Stimulated activated CD8-positive, alpha-beta memory T cell treated with anti-CD3 and anti-CD28 coated beads, Interleukin-4, amount 100 ng/mL, for 48 hours (primary cell): ENCODE measurements around the gene CHRM2.
"Not testable (repeated sequence)": the region's sequence is repeated elsewhere in the genome, so short reads cannot be mapped to it uniquely, and the experiment has no call there.

Experiments
- DNase-seq: peaks from one replicate; pipeline ENCODE4 v3.0.0-alpha.2; 2020

The CHRM2 gene

DNA sequence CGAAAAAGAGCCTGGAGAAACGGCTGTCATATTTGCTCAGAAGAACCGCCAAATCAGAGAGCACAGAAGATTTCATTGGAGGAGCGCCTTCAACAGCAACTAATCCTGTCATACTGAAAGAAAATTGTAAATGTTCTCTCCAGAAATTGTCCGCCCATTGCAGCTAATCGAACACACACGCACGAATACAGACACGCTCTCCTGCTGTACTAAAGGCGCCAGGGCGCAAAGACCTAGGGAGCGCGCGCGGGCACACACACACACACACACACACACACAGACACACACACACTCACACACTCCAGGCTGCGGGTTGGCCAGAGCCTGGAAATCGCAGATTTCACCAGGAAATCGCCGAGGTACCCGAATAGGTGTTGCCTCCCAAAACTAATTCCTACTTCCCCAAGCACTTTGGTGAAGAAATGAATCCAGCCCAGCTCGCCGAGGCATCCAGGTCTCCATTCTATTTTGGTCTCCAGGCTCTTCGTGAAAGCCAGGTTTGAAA, at the start of gene CHRM2:
Gene CHRM2 (plus strand): TSS at position 157 of the 505 bp plus-strand sequence. CDS start 146,214 bp downstream, outside the sequence.
- no peak for DNase-seq

DNA sequence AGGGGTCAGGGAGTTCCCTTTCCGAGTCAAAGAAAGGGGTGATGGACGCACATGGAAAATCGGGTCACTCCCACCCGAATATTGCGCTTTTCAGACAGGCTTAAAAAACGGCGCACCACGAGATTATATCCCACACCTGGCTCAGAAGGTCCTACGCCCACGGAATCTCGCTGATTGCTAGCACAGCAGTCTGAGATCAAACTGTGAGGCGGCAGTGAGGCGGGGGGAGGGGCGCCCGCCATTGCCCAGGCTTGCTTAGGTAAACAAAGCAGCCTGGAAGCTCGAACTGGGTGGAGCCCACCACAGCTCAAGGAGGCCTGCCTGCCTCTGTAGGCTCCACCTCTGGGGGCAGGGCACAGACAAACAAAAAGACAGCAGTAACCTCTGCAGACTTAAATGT, 37.1 kb upstream of the CHRM2 start:
- DNase-seq = not testable (repeated sequence)

DNA sequence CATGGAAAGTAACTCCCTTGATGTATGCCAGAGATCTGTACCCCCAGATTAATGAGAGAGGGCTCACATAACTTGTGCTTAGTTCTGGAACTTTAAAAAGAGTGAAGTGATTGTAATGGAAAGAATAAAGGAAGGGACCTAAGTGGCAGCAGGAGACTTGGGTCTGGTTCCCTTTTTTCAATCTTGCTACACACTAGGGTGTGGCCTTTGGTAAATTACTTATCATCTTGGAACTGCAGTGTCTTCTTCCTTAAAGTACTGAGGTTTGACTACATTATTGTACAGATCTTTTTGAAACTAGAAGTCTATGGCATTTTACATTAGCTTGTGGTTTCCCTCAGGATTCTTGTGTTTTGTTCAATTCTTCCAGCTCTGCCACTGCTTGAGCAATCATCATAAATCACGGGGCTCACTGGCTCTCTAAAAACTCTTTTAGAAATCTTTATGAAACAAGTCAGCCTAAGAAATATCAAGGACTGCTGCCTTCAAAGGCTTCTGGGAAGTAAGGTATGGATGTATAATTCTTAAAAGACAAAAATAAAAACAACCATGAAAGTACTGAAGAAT, 22.5 kb upstream of the CHRM2 start:
- no peak for DNase-seq

DNA sequence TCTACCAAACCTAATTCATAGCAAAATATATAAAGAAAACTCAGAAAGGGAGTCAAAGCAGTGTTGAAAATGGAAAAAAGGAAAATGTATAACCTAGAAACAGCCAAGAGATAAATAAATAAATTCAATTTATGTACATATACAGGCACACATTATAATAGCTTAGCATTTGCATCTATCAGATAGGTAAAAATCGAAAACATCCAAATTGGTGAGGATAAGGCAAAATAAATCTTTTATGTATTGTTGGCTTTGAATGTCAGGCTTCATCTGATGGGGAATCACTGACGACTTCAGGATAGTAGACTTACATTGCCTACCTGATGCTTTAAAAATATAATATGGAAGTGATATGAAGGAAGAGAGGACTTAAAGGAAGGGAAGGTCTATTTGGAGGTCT, 20.6 kb upstream of the CHRM2 start:
- no peak for DNase-seq

DNA sequence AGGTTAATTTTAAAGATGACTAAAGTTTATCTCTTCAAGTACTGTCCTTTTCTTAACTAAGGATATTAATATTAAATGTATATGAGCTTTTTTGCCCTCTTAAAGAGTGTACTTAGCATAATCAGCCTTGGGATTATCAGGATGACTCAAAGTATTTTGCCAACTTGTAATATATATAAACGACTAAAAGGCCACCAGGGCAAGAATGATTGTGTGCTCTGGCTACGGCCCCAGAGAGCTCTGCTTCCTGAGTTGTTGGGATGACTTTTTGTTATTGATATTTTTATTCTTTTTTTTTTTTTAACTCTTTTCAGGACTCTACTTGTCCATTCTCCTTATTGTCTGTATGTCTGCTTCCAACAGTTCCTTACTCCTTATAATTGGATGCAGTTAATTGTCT, 14.8 kb upstream of the CHRM2 start:
- DNase-seq = no peak

DNA sequence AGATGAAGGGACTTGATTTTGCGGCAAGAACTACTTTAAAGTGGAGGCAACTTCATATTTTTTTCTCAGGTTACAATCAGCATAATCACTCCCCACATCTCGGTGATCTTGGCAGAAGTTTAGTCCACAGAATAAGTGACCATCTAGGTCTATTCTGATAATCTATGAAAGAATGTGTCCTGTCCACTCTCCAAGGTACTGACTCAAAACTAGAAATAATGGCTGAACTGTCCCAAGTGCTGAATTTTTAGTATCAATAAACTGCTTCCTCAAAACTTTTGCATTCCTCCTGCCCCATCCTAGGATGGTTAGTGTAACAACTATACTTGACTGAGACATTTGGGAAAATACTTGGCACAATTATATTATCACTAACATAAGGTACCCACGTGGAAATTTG, 10.9 kb upstream of the CHRM2 start:
- no peak for DNase-seq

DNA sequence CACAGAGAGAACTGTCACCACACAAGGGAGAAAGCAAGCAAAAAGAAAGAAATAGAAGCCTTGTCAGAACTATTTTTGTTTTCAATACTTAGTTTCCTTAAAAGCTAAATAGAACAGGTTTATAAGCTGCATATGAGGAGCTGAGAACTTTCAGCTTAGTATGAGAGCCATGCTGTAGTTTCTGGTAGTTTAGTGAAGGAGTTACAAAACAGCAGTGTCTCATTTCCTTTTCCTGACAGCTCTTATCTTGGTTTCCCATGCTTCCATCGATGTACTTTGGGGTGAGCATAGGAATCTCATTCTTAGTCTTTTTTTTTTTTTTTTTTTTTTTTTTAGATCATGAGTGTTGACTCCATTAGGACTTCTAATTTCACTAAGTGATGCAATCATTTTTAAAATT, 8.6 kb upstream of the CHRM2 start:
- no peak for DNase-seq

DNA sequence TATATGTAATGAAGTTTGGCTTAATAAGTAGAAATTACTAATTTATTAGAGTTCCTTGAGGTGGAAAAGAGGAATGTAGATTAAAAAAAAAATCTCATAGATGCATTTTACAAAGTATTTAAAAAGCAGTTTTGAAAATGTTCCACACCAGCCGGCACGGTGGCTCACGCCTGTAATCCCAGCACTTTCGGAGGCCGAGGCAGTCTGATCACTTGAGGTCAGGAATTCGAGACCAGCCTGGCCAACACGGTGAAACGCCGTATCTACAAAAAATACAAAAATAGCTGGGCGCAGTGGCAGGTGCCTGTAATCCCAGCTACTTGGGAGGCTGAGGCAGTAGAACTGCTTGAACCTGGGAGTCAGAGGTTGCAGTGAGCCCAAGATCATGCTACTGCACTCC, 3.2 kb upstream of the CHRM2 start:
- DNase-seq = no peak

DNA sequence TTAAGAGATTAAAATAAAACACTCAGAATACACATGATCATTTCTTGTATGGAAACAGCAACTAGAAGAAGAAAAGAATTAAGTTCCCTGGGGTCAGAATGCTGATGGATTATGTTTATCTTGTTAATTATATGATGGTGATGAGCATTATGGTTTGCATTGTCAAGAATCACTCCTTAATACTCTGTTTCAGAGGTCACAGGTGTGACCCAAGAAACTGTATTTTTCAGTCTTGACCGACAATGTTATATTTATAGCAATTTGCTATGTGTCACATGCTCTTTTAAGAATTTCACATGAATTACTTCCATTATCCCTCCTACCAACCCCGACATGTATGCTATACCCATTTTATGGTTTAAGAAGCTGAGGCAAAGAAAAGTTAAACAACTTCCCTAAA, 2.7 kb upstream of the CHRM2 start:
- no peak for DNase-seq

DNA sequence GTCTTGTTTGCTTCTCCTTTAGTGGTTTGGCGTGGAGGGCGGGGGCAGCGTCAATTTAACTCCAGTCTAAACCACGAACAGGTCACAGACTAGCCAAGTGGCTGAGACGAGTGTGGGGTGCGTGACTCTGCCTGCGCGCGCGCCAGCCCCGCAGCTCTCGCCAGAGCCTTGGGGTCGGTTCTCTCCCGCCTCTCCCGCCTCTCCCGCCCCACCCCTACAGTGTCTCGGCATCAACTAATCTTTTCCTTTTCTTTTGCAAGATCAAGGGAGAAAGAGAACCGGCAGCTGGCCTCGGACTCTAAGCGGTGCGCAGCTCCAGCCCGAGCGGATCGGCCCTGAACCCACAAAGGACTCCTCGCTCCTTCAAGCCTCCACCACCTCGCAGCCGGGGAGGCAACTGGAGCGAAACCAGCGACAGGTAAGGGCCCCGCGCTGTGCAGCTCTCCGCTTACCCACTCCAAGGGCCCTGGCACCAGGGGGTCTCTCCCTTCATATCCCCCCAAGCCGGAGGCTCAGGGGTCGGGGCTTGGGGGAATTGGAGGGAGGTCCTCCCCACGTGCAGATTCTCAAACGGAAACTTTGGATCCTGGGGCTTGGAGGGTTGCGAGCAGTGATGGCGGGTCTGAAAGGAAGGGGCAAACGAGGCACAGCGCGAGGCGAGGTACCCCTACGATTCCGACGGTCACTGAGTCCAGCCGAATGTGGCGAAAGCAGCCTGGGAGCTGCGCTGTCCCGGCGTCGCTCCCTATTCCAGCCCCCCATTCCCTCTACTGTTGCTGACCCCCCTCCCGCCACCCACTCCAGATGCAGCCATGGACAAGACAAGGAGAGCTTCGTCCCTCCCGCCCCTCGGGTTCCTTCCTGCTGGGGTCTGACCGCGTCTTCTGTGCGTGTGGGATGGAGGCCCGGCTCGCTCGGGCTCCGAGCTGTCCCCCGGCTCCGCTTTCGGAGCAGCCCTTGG, 829 bp downstream of the CHRM2 start:
- no peak for DNase-seq

DNA sequence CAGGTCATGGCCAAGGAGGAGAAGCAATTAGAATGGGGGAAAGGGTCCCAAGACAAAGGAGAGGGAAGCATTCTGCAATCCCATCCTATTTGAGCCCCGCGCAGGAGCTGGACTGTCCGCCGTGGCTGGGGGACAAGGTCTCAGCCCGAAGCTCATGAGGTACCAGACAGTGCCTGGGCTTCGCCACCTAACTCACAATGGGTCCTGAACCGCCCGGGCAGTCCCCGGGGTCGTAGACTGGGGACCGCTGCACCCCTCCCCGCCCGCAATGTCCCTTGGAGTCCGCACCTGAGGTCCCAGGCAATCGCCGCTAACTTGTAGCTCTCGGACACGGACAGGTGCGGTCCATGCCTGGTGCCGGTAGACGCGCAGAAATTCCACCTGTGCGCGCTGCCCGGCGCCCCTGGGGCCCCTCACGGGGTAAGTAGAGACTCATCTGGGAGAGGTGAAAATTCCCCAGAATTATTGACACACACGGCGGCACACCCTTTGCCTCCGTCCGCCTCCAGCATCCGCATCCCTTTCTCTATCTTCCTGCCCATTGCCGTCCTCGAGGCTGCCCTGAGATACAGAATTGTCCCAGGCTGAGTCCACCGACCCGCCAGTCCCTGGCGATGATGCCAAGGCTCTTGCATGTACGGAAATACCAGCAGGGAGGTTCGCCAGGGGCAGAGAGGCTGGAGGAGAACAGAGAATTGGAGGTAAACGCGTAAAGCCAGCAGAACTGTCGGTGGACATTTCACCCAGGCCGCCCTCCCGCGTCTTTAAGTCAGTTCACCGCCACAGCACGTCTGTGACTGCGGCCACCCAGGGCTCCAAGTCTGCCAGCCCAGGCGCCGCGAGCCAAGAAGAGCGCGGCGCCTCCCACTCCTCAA, 1.8 kb downstream of the CHRM2 start:
- DNase-seq = no peak

DNA sequence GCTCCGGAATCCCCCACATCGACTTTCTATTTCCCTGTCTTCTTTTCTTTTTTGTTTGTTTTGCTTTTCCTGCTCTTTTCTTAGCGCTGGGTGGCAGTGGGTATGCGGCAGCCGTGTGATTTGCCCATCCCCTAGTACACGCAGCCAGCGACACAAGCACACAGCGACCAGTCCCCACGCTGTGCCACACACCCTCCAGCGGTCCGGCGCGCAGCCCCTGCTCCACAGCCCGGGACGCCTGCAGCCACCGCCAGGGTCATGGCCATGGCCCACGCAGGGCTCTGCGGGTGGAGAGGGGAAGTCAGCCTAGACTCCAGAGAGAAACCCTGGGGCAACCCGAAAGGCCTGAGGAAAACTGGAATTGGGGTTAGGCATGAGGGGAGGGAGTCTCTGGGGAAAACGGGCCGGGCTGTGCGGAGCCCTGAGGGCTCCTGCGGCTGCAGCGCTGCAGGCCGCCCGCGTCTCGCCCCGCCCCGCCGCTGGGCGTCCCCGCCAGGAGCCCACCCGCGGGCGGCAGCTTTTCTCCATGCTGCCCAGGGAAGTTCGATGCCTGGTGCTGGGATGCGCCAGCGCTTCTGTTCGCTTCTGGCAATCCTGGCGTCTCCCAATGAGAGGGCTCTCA, 2.5 kb downstream of the CHRM2 start:
- no peak for DNase-seq

DNA sequence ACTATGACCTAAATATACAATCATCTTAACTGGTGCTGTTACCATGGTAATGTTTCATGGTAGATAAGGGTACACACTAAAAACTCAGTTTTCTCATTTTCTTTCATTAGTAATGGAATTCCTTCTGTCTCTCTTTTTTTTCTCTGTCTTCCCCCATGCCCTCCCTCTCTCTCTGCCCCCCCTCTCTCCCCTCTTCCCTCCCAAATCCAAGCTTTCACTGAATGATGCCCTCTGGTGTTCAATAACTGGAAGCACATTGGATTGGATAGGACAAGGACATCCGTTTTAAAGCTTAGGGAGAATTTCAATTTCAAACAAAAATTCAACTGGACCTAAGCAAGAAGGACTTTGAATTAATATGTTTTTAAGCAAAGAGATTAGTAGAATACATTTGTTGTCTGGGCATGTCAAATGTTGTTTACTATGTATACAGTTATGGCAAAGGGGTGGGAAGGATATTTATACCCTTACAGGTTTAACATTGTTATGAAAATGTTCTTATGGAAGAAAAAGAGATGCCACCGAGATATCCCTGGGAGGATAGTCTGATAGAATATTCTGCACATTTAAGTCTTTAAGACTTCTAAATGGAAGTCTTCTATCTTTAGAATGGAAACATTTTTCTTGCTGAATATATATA, 6.1 kb downstream of the CHRM2 start:
- DNase-seq = no peak

DNA sequence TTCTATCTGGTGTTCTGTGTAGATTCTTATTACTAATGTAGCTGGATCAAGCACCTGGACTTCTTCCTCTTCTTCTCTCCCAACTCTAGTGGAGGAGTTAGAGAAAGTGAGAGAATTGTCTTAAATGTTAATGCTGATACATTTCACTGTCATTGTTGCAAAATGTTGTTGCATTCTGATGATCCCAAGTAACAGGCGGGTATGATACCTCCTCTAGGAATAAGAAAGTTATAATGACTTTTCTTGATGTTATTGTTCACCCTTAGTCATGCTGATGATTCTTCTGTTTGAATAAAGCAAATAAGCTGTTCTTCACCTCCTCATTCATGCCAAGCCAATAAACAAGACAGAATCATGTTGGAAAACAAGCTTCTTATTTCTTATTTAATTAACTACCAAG, 9.1 kb downstream of the CHRM2 start:
- no peak for DNase-seq

DNA sequence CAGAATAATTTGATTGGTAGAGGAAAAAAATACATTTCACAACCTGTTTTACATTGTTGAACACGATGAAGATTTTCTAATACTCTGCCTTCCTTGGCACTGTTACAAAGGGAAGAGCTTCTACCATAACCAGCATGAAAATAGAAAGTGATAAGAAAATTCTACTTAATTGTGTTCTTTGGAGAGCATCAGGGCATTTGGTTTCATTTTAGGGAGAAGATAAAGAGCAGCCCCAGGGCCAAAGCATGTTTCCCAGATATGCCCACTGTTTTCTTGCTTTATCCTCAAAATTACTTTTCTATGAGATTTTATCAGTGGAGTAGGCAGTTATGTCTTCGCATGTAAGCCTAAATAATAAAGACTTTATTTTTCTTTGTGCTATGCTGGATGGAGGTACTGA, 9.5 kb downstream of the CHRM2 start:
- DNase-seq = no peak

DNA sequence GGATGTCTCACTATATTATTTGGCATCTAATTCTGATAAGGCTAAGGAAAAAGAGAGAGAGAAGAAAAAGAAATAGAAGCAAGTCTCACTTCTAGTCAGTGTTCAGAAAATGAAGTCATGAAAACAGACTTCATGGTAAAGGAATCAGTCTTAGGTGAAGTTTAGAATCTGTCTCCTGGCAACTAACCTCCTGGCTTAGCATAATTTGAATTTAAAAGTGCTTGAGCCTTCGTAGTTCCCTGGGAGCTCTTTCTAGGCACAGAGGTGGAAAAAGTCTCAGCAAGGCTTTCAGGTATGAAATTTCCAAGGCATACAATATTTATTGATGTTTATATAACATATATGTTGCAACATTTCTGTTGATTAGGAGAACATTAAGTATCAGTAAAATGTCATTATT, 10.4 kb downstream of the CHRM2 start:
- no peak for DNase-seq

DNA sequence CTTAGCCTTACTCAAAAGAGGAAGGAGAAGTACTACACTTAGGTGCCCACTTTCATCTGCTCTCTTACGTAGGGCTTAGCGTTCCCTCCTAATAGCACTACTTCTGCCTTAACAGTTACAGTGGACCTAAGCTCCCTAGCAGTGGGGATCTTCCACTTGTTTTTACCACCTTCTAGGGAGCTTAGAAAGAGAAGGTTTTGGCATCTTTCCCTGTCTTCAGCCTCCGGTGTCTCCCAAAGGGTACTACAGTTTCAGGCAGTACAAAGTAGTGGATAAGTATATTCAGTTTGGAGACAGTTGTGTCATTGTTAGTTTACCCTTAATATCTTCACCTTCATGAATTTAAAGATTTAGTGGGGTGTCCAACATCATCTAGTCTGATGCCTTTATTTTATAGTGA, 14.6 kb downstream of the CHRM2 start:
- no peak for DNase-seq

DNA sequence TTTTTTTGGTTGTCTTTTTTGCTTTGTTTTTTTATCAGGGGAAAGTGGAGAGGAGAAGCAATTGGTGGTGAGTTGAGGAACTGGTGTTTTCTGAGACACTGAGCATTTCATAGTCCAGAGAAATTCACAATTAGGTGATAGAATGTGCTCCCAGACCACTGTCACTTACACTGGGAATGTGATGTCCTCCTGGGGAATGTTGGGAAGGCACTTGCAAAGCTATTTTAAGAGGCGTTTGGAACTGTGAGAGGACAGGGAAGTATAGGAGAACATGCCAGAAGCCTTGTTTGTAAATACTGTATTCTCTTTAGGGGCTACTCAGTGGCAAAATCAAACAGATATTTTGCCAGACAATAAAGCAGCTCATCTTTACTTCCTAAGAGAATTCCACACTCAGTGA, 16.0 kb downstream of the CHRM2 start:
- DNase-seq = no peak

DNA sequence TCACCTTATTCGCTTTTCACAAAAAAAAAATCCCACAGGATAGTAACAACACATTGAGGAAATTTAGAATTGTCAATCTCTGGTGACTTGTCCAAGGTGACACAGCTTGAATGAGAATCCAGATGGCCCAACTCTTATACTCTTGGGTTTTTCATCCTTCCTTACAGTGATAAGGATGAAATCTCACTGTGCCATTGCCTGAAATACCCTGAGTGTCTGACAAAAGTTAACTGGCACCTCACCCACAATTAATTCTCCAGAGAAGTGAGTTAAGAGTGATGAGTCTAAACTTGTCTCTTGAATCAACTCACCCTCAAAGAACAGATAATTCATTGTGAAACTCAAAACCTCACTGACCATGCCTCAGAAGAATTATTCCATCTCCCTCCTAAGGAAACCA, 18.9 kb downstream of the CHRM2 start:
- no peak for DNase-seq

DNA sequence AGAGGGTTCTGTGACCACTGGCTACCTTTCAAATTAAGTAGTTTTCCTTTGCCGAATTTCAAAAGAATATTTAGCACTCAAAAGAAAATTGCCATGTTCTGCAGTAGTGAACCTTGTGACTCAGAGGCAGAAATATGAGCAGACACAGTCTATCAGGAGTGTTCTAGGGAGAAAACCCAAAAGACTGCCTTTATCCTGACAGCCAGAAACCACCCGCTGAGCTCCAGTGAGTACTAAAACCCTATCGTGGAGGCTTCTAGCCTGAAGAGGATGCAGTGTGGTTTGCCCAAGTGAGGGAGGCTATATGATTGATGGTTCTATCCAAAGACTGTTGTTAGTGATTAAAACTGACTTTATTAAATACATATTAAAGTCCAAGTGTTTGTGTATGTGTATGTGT, 21.9 kb downstream of the CHRM2 start:
- no peak for DNase-seq

DNA sequence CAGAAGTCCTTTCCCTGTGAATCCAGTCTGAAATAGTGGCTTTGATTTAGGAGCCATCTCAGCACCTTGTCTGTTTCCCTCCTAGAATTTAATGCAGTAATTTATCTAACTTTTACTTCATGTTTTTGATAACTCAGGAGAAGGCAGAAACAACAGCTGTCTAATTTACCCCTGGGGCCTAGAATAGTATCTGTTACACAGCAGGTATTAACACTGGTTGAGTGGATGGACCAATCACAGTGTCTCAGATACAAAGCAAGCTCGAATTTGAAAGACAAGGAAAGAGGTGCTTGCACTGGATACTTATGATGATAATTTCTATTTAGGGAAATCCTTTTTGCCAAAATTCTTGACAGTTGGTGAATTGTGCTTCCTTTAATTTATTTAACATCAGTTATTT, 23.4 kb downstream of the CHRM2 start:
- no peak for DNase-seq

DNA sequence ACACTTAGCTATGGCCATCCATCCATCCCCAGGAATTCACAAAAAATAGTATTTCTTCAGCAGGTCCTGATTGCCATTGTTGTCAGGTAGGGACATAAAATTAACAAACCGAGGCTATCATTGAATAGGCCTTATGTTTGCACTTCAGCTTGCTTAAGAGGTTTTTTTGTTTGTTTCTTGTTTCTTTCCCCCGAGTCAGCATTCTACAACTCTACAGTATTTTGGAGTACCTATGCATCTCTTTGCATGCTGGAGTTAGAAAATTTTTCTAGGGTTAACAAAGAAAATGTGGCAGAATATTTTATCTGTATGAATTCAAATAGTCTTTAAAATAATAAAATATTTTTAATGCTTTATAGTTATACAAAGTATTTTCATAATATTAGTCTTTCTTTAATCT, 26.3 kb downstream of the CHRM2 start:
- DNase-seq = no peak
